Left lobe of liver (tissue), 2 donors: ENCODE data around the gene POU2AF3. TPM values are rescaled to one million over a fixed set of nuclear protein-coding genes. Genes with fewer than 3 reads are reported as not detected.
"Not testable (repeated sequence)": the region's sequence is repeated elsewhere in the genome, so short reads cannot be mapped to it uniquely, and the experiment has no call there.

ENCODE experiments used
- ATAC-seq: fragments of 200-7000 bp; cut with Tn5 transposase; one replicate; pipeline ENCODE4 v1.9.1; 2020; ENCODE audit warnings: mild to moderate bottlenecking, moderate library complexity
- DNase-seq: peaks from one replicate; pipeline ENCODE4 v3.0.0-alpha.2; 2020; ENCODE audit warnings: low spot score
- total RNA-seq: library from RNA; stranded (reverse); gene quantifications from one replicate; pipeline ENCODE4 v1.2.1, GENCODE V29; 2021
- donor health status: DM: no; HTN: no; CAD: no; lungs with moderate emphysema.
- donor health status: DM: no; HTN: yes; CAD: no.

POU2AF3 gene
- total RNA-seq, result 0.58 TPM

- no peak for DNase-seq
- no peak for ATAC-seq
Observed at GRCh38 chr11:111298413-111299100, at the start of gene POU2AF3. Gene POU2AF3 (plus strand): TSS chr11:111298546. CDS start chr11:111298582, 36 bp downstream.

DNA sequence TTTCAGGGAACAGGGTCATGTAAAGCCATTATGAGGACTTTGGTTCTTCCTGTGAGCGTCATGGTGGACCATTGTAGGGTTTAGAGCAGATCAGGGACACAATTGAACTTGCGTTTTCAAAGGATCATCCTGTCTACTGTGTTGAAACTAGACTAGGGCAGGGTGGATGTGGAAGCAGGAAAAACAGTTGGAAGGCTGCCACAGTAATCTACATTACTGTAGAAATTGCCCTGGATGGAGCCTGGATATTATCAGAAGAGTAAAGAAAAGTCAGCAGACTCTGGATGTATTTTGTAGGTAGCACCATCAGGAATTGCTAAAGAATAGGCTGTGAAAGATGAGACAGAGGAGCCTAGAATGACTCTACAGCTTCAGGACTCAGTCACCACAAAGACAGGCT is 47.4 kb upstream of the POU2AF3 start:
- ATAC-seq (no peak), DNase-seq (no peak)

DNA sequence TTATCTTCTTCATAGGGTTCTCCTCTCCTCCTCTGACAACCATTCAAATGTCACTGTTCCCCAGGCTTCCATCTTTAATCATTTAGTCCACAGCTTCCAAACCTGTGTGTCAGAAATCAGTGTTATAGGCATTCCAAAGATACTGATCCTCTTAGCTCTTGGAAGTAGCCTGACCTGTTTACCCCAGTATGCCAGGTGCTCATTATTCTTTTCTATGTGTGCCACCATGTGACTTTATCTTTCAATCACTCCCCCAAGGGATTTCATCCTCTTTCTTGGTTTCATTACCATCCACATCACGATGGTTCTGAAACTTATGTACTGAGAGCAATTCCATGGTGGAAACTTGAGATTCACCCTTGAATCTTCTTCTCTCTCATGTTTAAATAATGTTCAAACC is 45.2 kb upstream of the POU2AF3 start:
- no peak for DNase-seq
- no peak for ATAC-seq

GRCh38 chr11:111253630-111254029 is 44.7 kb upstream of the POU2AF3 start:
- ATAC-seq (no peak), DNase-seq (no peak)

GRCh38 chr11:111258046-111258445 is 40.3 kb upstream of the POU2AF3 start:
- DNase-seq (no peak), ATAC-seq (no peak)

DNA sequence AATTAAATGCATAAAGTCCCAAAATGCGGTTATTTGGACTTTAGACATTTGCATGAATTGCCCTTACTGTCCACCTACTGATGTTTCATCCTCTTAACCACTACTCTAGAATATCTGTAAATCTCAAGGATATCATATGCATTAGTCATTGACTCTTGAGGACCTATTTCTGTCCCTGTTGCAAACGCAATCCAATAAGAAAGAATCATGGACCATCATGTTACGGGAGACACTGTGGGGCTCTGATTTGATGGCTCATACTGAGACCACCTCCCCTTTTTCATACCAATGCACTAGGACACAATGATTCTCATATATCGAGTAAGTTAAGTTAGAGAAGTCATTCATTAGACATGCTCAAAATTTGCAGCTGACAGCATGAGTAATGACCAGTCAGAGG is 38.5 kb upstream of the POU2AF3 start:
- DNase-seq (no peak), ATAC-seq (no peak)

- DNase-seq, result no peak
- no peak for ATAC-seq
Observed at GRCh38 chr11:111260811-111261210, 37.5 kb upstream of the POU2AF3 start.

GRCh38 chr11:111264646-111265045 is 33.7 kb upstream of the POU2AF3 start:
- ATAC-seq, result no peak
- DNase-seq, result no peak

DNA sequence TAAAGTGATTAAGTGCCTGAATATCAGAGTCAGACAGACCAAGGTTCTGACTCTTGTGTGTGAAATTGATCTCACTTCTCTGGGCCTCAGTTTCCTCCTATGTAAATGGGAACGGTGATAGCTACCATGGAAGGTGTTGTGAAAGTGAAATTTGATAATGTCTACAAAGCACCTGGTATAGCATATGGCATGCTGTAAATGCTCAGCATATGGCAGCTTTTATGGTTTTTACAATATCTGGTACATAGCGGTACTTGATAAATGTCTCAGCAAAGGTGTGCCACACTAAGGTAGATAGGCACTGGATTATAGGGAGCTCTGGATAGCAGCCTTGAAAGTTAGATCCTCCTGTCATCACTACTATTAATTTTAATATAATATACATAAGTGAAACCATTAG is 32.9 kb upstream of the POU2AF3 start:
- no peak for DNase-seq
- no peak for ATAC-seq

GRCh38 chr11:111268303-111268702 is 30.0 kb upstream of the POU2AF3 start:
- not testable (repeated sequence) for ATAC-seq, DNase-seq

DNA sequence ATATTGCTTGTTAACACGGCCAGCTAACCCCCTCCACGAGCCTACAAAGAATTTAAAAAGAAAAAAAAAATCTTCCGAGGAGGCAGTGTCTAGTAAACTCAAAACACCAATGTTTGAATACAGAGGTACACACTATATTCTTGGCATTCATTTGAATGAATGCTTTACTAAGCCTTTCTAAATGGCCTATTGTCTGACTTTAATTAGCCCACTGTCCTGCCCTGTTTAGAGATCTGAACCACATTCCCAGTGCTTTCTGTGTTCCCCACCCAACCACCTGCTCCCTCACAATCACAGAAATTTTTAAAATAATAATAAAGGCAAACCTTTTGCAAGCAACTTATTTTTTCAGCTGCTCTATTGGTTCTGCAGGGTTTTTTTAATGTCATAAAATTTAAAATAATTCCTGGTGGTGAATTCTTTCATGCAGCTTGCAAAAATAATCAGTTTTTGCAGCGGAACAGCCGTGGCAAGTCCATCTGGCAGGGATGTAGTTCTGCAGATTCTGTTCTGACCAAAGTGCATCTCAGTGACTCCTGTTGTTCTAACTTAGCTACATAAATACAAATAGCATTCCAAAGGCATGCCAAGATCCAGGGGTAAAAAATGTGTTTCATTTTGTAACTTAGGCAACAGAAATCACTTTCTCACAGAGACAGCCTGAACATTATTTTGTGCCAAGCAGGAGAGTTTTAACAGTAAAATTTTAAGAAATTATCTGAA is 29.0 kb upstream of the POU2AF3 start:
- ATAC-seq (peak; percentile 97), DNase-seq (no peak)

- no peak for ATAC-seq
- no peak for DNase-seq
Observed at GRCh38 chr11:111272420-111272819, 25.9 kb upstream of the POU2AF3 start.

GRCh38 chr11:111282562-111283075 is 15.7 kb upstream of the POU2AF3 start:
- DNase-seq, result no peak
- no peak for ATAC-seq

DNA sequence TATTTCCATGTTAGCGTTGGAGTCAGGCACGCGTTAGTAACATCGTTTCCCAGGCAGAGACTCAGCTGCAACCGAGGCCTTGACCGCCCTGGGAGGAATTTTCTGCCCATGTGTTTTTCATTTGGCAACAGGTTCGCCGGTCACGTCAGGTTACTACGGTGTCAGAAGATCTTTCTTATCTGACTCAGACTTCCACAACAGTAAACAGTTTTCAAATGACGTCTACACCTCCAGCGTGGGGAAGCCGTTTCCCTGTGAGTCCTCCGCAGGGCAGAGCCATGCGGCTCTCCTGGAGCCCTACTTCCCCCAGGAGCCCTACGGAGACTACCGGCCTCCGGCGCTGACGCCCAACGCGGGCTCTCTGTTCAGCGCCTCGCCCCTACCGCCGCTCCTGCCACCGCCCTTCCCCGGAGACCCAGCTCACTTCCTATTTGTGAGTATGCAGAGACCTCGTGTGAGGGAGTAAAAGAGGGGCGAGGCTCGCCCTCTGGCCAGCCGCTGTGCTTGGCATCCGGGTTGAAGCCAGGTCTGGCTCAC is 14.3 kb upstream of the POU2AF3 start:
- DNase-seq (no peak), ATAC-seq (no peak)

DNA sequence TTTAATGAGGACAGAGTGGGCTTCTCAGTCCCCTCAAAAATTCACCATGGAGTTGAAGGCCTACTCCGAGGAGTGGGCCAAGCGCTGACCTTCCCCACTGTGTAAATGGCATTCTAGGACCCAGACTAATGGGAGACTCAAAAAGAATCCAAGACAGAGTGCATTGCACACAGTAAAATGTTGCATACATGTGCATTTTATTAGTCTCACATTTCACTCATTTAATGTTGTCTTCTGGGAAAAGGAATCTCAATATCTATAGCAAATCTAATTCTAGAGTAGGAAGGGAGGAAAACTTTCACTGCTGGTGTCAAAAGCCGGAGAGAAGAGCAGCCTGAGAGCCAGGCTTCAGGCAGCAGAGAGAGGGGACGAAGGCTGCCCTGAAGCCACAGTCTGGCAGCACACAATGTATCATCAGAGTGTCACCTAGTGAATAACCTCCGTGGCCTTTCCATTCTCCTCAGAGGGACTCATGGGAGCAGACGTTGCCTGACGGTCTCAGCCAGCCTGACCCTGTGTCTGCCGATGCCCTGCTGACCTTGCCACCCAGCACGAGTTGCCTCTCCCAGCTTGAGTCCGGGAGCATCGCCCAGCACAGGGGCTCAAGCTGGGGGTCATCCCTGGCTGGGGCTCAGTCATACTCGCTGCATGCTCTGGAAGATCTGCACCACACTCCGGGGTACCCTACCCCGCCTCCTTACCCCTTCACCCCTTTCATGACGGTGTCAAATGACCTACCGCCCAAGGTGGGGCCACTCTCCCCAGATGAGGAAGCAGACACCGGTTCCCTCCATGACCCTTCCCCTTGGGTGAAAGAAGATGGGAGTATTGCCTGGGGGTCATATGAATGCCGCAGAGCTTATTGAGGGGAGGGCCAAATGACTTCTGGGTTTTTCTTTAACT is 12.9 kb upstream of the POU2AF3 start:
- ATAC-seq (no peak), DNase-seq (no peak)

DNA sequence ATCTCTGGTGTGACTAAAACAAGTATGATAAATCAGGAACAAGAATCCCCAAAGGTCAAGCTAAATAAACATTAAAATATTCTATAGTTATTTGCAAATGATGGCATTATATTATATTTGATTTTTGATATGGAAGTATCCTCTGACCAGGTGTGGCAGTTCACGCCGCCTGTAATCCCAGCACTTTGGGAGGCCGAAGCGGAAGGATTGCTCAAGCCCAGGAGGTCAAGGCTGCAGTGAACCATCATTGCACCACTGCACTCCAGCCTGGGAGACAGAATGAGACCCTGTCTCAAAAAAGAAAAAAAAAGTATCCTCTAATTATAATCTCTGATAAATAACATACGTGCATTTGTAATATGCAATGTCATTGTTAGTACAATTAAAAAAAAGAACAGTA is 6.6 kb upstream of the POU2AF3 start:
- no peak for DNase-seq
- ATAC-seq, result no peak

GRCh38 chr11:111292408-111292807 is 5.9 kb upstream of the POU2AF3 start:
- DNase-seq, ATAC-seq: not testable (repeated sequence)

GRCh38 chr11:111296196-111296595 is 2.1 kb upstream of the POU2AF3 start:
- ATAC-seq (no peak), DNase-seq (no peak)

DNA sequence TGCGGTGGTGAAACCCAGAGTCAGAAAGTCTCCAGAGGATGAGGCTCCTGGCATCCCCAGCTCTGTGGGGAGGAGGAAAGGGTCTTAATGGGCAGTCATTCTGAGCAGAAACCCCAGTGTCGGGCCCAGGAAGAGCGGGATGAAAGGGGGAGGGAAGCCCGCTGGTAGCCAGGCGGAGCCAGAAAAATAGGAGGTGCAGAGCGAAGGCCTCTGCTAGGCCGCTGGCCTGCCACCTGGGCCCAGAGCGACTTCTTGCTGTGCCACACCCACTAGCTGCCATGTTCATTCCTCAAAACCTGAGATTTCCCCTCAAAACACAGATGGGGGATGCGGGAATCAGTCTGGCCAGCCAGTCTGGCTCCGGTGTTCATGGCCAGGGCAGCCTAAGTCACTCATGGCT is 650 bp upstream of the POU2AF3 start:
- no peak for DNase-seq

GRCh38 chr11:111299101-111300026 is 1.0 kb downstream of the POU2AF3 start:
- peak; percentile 91 for DNase-seq
- ATAC-seq, result peak; percentile 83

More for the DNA sequence above, 650 bp upstream of the POU2AF3 start:
- no peak for ATAC-seq
